NCI-H2227 treated with DMSO at 0.1 percent for 48 hours (cell line): ENCODE measurements around the gene GOLGA8M.
"Not testable (repeated sequence)": the region's sequence is repeated elsewhere in the genome, so short reads cannot be mapped to it uniquely, and the experiment has no call there.

Source experiments
- DNase-seq: peaks from one replicate; lab custom pipeline; 2025; lab: John Stamatoyannopoulos, UW

The GOLGA8M gene

DNA sequence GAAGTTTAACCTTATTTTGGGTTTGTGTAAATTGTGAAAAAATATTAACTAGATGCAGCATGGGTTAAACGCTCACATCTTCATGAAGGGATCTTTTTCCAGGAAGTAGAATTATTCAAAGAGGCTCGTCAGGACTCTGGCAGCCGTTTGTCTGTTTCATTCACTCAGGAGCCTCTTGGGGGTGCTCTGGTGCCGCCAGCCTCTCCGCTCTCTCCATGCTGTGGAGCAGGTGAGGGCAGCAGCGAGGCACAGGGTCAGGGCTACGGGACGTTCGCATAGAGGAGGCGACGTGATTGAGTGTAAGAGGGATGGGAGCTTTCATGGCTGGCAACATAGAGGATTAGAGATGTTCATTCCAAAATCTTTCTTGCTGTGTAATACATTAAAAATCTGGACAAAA lies 48.5 kb downstream of the GOLGA8M start:
- not testable (repeated sequence) for DNase-seq

- not testable (repeated sequence) for DNase-seq
Observed at GRCh38 chr15:28660750-28661149, 51.5 kb downstream of the GOLGA8M start.

DNA sequence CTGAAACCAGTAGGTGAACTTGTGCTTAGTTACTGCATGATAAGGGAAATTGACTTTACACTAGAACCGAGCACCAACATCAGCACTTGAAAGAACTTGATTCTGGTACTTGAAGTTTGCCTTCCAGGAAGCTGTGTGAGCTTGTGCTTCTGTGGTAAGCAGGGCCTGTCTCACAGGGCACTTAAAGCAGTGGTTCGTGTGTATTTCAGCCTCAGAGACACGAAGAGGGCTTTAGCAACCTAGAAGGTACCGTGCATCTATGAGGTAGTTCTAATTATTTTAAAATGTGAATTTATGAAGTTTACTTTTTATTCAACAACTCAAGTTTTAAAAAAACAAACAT lies 56.2 kb downstream of the GOLGA8M start:
- not testable (repeated sequence) for DNase-seq

GRCh38 chr15:28655329-28656017 lies 56.7 kb downstream of the GOLGA8M start:
- DNase-seq, result not testable (repeated sequence)

DNA sequence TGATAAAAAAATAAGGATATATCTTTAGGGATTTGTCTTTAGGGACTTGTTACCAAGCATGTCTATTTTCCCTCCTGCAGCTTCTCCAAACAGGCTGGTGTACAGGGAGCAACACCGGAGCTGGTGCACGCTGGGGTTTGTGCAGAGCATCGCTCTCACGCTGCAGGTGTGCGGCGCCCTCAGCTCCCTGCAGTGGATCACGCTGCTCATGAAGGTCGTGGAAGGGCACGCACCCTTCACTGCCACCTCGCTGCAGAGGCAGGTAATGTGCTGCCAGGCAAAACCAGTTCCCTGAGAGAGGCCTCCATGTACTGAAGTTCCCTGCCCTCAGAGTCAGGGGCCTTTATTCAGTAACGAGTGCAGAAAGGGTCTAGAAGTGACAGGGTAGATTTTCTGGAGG lies 58.0 kb downstream of the GOLGA8M start:
- not testable (repeated sequence) for DNase-seq

GRCh38 chr15:28652538-28652937 lies 59.7 kb downstream of the GOLGA8M start:
- DNase-seq, result not testable (repeated sequence)
